Measurements from ENCODE around the gene ZNF264. TPM values are rescaled to one million over a fixed set of nuclear protein-coding genes. Genes with fewer than 3 reads are reported as not detected.

The ZNF264 gene
- total and polyA plus RNA-seq, 4 donors = 2.5 to 22.6 (median 8.0) TPM

DNA sequence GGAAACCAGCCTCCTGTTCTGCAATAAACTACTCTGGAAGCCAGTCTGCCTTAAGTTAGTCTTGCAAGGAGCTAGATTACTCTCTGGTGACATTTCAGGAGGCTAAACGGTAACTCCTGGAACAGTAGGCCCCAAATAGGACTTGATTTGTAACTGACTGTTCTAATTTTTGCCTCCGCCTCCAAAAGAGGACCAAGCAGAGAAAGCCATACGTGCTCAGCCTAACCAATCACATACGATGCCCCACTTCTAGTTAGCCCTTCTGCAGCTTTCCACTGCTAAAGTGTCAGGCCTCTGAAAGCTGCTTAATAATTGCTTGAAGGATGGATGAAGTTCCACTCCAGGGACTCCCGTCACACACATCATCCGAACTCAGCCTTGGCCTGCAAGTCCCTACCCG lies 49.9 kb downstream of the ZNF264 start:
- no peak for DNase-seq (ENCODE audit: low spot score)
- Histone ChIP-seq H3K4me3 (ENCODE audit: low read depth in 1 of 3, low read length in 3 of 3) (peak overlapping the region; percentile 72 to 99 (median 91)), H3K27me3 (ENCODE audit: control insufficient read depth in 4 of 4, insufficient read depth in 4 of 4, low read length in 3 of 4) (no peaks in the 10 kb centered on the region), H3K4me1 (ENCODE audit: control insufficient read depth in 4 of 4, insufficient read depth in 4 of 4, low read length in 3 of 4) (peaks cover 2 to 17% (median 15%) of the 10 kb centered on the region in 4 donors), H3K27ac (ENCODE audit: low read depth in 1 of 2, low read length in 2 of 2) (peak overlapping the region; percentile 79 to 92), H3K9ac (ENCODE audit: low read depth in 1 of 2, low read length in 2 of 2) (peak overlapping the region; percentile 81 to 93), H3K36me3 (ENCODE audit: control insufficient read depth in 4 of 4, insufficient read depth in 3 of 4, low read depth in 1 of 4, low read length in 3 of 4) (peaks cover 4 to 21% (median 14%) of the 10 kb centered on the region in 4 donors), H3K9me3 (ENCODE audit: control insufficient read depth in 4 of 4, low read length in 3 of 4) (no peaks in the 10 kb centered on the region)
- 22% methylated on average over 7 of the region's 7 CpGs for WGBS
- TF ChIP-seq SP1 (IDR thresholded peaks at IDR 0.05) (no peak), HNF4A (conservative IDR thresholded peaks at IDR 0.05) (no peak), FOXA1 (IDR thresholded peaks at IDR 0.05) (no peak), JUND (IDR thresholded peaks at IDR 0.05) (no peak), TAF1 (conservative IDR thresholded peaks at IDR 0.05) (no peak), ZBTB33 (IDR thresholded peaks at IDR 0.05) (no peak), YY1 (IDR thresholded peaks at IDR 0.05) (no peak), NR2F2 (IDR thresholded peaks at IDR 0.05) (no peak), GABPA (IDR thresholded peaks at IDR 0.05 in 1 of 2, conservative IDR thresholded peaks at IDR 0.05 in 1 of 2) (no peak), EGR1 (IDR thresholded peaks at IDR 0.05; ENCODE audit: low read depth in 2 of 2) (no peak)
- TF ChIP-seq, protein P1, sequence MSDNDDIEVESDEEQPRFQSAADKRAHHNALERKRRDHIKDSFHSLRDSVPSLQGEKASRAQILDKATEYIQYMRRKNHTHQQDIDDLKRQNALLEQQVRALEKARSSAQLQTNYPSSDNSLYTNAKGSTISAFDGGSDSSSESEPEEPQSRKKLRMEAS (IDR thresholded peaks at IDR 0.05) = no peak
- TF ChIP-seq, protein P2, sequence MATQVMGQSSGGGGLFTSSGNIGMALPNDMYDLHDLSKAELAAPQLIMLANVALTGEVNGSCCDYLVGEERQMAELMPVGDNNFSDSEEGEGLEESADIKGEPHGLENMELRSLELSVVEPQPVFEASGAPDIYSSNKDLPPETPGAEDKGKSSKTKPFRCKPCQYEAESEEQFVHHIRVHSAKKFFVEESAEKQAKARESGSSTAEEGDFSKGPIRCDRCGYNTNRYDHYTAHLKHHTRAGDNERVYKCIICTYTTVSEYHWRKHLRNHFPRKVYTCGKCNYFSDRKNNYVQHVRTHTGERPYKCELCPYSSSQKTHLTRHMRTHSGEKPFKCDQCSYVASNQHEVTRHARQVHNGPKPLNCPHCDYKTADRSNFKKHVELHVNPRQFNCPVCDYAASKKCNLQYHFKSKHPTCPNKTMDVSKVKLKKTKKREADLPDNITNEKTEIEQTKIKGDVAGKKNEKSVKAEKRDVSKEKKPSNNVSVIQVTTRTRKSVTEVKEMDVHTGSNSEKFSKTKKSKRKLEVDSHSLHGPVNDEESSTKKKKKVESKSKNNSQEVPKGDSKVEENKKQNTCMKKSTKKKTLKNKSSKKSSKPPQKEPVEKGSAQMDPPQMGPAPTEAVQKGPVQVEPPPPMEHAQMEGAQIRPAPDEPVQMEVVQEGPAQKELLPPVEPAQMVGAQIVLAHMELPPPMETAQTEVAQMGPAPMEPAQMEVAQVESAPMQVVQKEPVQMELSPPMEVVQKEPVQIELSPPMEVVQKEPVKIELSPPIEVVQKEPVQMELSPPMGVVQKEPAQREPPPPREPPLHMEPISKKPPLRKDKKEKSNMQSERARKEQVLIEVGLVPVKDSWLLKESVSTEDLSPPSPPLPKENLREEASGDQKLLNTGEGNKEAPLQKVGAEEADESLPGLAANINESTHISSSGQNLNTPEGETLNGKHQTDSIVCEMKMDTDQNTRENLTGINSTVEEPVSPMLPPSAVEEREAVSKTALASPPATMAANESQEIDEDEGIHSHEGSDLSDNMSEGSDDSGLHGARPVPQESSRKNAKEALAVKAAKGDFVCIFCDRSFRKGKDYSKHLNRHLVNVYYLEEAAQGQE (IDR thresholded peaks at IDR 0.05) = no peak
- TF ChIP-seq, protein P3, sequence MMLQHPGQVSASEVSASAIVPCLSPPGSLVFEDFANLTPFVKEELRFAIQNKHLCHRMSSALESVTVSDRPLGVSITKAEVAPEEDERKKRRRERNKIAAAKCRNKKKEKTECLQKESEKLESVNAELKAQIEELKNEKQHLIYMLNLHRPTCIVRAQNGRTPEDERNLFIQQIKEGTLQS (IDR thresholded peaks at IDR 0.05) = no peak
- TF ChIP-seq, protein P4, sequence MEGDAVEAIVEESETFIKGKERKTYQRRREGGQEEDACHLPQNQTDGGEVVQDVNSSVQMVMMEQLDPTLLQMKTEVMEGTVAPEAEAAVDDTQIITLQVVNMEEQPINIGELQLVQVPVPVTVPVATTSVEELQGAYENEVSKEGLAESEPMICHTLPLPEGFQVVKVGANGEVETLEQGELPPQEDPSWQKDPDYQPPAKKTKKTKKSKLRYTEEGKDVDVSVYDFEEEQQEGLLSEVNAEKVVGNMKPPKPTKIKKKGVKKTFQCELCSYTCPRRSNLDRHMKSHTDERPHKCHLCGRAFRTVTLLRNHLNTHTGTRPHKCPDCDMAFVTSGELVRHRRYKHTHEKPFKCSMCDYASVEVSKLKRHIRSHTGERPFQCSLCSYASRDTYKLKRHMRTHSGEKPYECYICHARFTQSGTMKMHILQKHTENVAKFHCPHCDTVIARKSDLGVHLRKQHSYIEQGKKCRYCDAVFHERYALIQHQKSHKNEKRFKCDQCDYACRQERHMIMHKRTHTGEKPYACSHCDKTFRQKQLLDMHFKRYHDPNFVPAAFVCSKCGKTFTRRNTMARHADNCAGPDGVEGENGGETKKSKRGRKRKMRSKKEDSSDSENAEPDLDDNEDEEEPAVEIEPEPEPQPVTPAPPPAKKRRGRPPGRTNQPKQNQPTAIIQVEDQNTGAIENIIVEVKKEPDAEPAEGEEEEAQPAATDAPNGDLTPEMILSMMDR (IDR thresholded peaks at IDR 0.05; ENCODE audit: low read depth, low read length, missing input control) = no peak

GRCh38 chr19:57242821-57243220 lies 51.5 kb downstream of the ZNF264 start:
- DNase-seq (ENCODE audit: low spot score) = no peak
- 95% methylated on average over 5 of the region's 5 CpGs for WGBS
- Histone ChIP-seq H3K4me1 (ENCODE audit: control insufficient read depth in 4 of 4, insufficient read depth in 4 of 4, low read length in 3 of 4) (peaks cover 2 to 17% (median 15%) of the 10 kb centered on the region in 4 donors), H3K4me3 (ENCODE audit: low read depth in 1 of 3, low read length in 3 of 3) (no peak overlapping the region), H3K36me3 (ENCODE audit: control insufficient read depth in 4 of 4, insufficient read depth in 3 of 4, low read depth in 1 of 4, low read length in 3 of 4) (peaks cover 4 to 35% (median 22%) of the 10 kb centered on the region in 4 donors), H3K9ac (ENCODE audit: low read depth in 1 of 2, low read length in 2 of 2) (no peak overlapping the region), H3K27ac (ENCODE audit: low read depth in 1 of 2, low read length in 2 of 2) (no peak overlapping the region), H3K27me3 (ENCODE audit: control insufficient read depth in 4 of 4, insufficient read depth in 4 of 4, low read length in 3 of 4) (no peaks in the 10 kb centered on the region), H3K9me3 (ENCODE audit: control insufficient read depth in 4 of 4, low read length in 3 of 4) (no peaks in the 10 kb centered on the region)
- TF ChIP-seq, protein P4 (IDR thresholded peaks at IDR 0.05; ENCODE audit: low read depth, low read length, missing input control) = no peak
- no peak for TF ChIP-seq HNF4G (IDR thresholded peaks at IDR 0.05)
- TF ChIP-seq SP1 (IDR thresholded peaks at IDR 0.05) = no peak
- no peak for TF ChIP-seq TAF1 (conservative IDR thresholded peaks at IDR 0.05)
- TF ChIP-seq, protein P1 (IDR thresholded peaks at IDR 0.05) = no peak
- TF ChIP-seq, protein P2 (IDR thresholded peaks at IDR 0.05) = no peak
